Suprapubic skin (tissue), 4 donors: Measurements from ENCODE around the gene MYH11.

Experiments used
- POLR2A ChIP-seq, 2 donors: fragments of 450-650 bp; IDR thresholded peaks; one replicate each; pipeline ENCODE4 v1.6.1; 2017; ENCODE audit warnings: antibody characterized with exemption in 2 of 2, mild to moderate bottlenecking in 2 of 2, moderate library complexity in 2 of 2
- POLR2AphosphoS5 ChIP-seq, 3 donors: sonication (generic); formaldehyde crosslinking; IDR thresholded peaks; one replicate each; pipeline ENCODE4 v1.6.1; 2017; ENCODE audit warnings: antibody characterized with exemption in 3 of 3

DNA sequence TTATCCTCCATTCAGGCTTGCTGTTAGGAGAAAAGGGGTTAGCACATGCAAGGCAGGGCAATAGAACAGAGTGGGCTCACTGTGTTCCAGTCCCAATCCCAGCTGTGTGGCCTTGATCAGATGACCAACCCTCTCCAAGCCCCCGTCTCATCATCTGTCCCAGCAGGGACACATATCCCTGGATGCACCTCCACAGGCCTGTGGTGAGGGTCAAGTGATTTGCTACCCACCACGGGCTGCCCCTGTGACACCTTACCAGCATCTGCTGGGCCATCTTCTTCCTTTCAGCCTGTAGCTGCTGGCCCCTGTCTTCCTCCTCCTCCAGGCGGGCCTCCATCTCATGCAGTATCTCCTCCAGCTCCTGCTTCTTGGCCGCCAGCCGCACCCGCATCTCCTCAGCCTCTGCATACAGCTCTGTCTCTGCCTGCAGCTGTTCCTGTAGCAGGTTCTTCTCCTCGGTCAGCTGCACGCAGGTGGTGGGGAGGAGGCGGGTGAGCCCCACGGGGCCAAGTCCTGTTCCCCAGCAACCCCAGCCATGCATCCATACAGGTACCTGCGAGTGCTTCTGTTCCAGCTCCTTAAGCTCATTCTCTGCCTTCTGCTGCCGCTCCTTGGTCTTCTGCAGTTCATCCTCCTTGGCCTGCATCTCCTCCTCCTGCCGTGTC, 115.5 kb downstream of the MYH11 start:
- TF ChIP-seq POLR2AphosphoS5 (IDR thresholded peaks at IDR 0.05) = no peak
- no peak for TF ChIP-seq POLR2A (IDR thresholded peaks at IDR 0.05)
